Transverse colon (tissue), 4 donors: ENCODE measurements around the gene USP48. TPM values are rescaled to one million over a fixed set of nuclear protein-coding genes. Genes with fewer than 3 reads are reported as not detected.

Experiments used
- DNase-seq: peaks from one replicate; pipeline ENCODE4 v3.0.0-alpha.2; 2019
- H3K27ac ChIP-seq, 4 donors: fragments of 200-600 bp; sonication (generic); 2 replicates each; pipeline ENCODE4 v1.5.1; 2016 to 2018; ENCODE audit warnings: inconsistent platforms in 4 of 4
- H3K27me3 ChIP-seq: fragments of 200-600 bp; sonication (generic); 2 replicates; pipeline ENCODE4 v1.5.1; 2017; ENCODE audit warnings: inconsistent platforms
- H3K36me3 ChIP-seq, 4 donors: fragments of 200-600 bp; sonication (generic); 2 replicates each; pipeline ENCODE4 v1.5.1; 2017 to 2019; ENCODE audit warnings: inconsistent platforms in 4 of 4
- H3K4me1 ChIP-seq, 4 donors: fragments of 200-600 bp; sonication (generic); 2 replicates each; pipeline ENCODE4 v1.5.1; 2017 to 2020; ENCODE audit warnings: inconsistent platforms in 4 of 4
- H3K4me3 ChIP-seq, 4 donors: fragments of 200-600 bp; sonication (generic); 1 replicate in 1 of 4; 2 replicates in 3 of 4; pipeline versions ENCODE4 v1.5.1 to v1.6.1; 2017 to 2019; ENCODE audit warnings: inconsistent platforms in 4 of 4
- H3K9me3 ChIP-seq, 2 donors: fragments of 200-600 bp; sonication (generic); 2 replicates each; pipeline ENCODE4 v1.5.1; 2017 to 2019; ENCODE audit warnings: inconsistent platforms in 2 of 2
- EP300 ChIP-seq: sonication (generic); formaldehyde crosslinking; IDR thresholded peaks from one replicate; pipeline ENCODE4 v1.6.1; 2017; ENCODE audit warnings: antibody characterized with exemption, low read depth
- POLR2A ChIP-seq: fragments of 450-650 bp; IDR thresholded peaks from one replicate; pipeline ENCODE4 v1.6.1; 2016; ENCODE audit warnings: antibody characterized with exemption, mild to moderate bottlenecking, moderate library complexity
- POLR2AphosphoS5 ChIP-seq, 3 donors: sonication (generic); formaldehyde crosslinking; IDR thresholded peaks; one replicate each; pipeline ENCODE4 v1.6.1; 2016; ENCODE audit warnings: antibody characterized with exemption in 3 of 3
- WGBS, 2 donors: methylation state at CpG; one replicate each; pipeline ENCODE4 v1.1.5; 2018; ENCODE audit warnings: low coverage in 1 of 2; 5-methylcytosine and 5-hydroxymethylcytosine counted together
- in situ Hi-C, 4 donors: fragments of 200-750 bp; cut with MboI; loops; one replicate each; pipeline versions ENCODE4 v1.15.0 to v1.15.1; 2017; ENCODE audit warnings: low sequenced_read_pairs in 3 of 4, low pct_ligation_motif_present in 1 of 4, low pct_unique_long_range_greater_than_20kb in 1 of 4
- intact Hi-C: fragments of 100-400 bp; cut with DNase I; formaldehyde crosslinking; loops from one replicate; pipeline ENCODE4 v1.15.1; 2023; ENCODE audit warnings: low total_unique reads
- total RNA-seq, 4 donors: library from RNA; depleted of rRNA; stranded (reverse); fragments of >200 nt; gene quantifications; one replicate each; pipeline ENCODE4 v1.1.0, GENCODE V29; 2016
- TF ChIP-seq, protein P1 (sequence below), 5 experiments: fragments of 200-600 bp in 3 of 5; fragments of 450-650 bp in 2 of 5; sonication (generic) in 3 of 5; IDR thresholded peaks; 1 replicate in 2 of 5; 2 replicates in 3 of 5; pipeline ENCODE4 v1.5.1; 2016 to 2017; ENCODE audit warnings: antibody characterized with exemption in 5 of 5, inconsistent platforms in 3 of 5, mild to moderate bottlenecking in 2 of 5, moderate library complexity in 1 of 5

USP48 gene
- total RNA-seq, 4 donors from 2014 or later: 48.4 to 87.3 (median 51.4) TPM

DNA sequence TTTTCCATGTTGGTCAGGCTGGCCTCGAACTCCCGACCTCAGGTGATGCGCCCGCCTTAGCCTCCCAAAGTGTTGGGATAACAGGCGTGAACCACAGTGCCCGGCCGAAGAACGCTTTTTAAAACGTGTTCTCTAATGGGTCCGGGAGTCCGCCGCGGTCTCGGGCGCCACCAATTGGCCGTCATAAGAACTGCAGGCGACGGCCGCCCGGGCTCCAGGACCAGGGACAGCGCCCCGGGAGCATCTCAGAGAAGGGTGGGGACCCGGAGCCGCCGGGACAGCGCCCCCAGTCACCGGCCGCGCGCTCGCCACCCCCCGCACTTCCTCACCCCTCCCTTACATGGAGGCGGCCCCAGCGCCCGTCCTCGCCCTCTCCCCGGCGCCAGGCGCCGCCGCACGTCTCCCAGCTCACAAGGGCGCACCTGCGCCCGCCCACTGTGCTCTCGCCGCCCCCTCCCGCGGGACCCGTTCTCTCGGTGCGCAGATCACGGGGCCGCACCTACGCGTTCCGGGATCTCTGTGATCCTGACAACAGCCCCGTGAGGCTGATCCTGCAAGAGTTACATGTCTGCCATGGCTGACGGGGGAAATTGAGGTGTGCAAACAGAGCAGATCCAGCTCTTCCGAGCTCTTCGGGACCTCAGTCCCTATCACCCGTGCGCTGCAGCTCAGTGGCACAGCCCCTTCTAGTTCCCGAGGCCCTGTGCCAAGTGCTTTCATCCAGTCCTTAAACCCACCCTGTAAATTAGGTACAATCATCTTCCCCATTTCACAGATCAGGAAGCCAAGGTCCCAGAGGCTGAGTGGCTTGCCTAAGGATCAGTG lies 123.6 kb downstream of the USP48 start:
- peaks cover 0 to 4% (median 3%) of the 10 kb centered on the region in 4 donors for H3K4me1 ChIP-seq
- in situ Hi-C loops: loop anchor here in 3 of 4 donors (25.0 kb wide), 2 partner anchors 147 to 422 kb away; partner anchors contain the start of gene ALPL (in 3 of the 3)
- no peak overlapping the region for H3K27ac ChIP-seq
- intact Hi-C loops: no loop called here
- H3K36me3 ChIP-seq: no peaks in the 10 kb centered on the region
- H3K9me3 ChIP-seq: no peaks in the 10 kb centered on the region
- TF ChIP-seq POLR2A: no peak
- TF ChIP-seq, protein P1, sequence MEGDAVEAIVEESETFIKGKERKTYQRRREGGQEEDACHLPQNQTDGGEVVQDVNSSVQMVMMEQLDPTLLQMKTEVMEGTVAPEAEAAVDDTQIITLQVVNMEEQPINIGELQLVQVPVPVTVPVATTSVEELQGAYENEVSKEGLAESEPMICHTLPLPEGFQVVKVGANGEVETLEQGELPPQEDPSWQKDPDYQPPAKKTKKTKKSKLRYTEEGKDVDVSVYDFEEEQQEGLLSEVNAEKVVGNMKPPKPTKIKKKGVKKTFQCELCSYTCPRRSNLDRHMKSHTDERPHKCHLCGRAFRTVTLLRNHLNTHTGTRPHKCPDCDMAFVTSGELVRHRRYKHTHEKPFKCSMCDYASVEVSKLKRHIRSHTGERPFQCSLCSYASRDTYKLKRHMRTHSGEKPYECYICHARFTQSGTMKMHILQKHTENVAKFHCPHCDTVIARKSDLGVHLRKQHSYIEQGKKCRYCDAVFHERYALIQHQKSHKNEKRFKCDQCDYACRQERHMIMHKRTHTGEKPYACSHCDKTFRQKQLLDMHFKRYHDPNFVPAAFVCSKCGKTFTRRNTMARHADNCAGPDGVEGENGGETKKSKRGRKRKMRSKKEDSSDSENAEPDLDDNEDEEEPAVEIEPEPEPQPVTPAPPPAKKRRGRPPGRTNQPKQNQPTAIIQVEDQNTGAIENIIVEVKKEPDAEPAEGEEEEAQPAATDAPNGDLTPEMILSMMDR (IDR thresholded peaks at IDR 0.05): peak; percentile 92 to 97 (median 95)
- 2 to 3% methylated on average over 13 to 26 of the region's 64 CpGs for WGBS, 2 donors
- H3K4me3 ChIP-seq: peak overlapping the region in 1 of 4 donors; percentile 24
- peak; percentile 74 for DNase-seq
- peaks cover 52% of the 10 kb centered on the region for H3K27me3 ChIP-seq

DNA sequence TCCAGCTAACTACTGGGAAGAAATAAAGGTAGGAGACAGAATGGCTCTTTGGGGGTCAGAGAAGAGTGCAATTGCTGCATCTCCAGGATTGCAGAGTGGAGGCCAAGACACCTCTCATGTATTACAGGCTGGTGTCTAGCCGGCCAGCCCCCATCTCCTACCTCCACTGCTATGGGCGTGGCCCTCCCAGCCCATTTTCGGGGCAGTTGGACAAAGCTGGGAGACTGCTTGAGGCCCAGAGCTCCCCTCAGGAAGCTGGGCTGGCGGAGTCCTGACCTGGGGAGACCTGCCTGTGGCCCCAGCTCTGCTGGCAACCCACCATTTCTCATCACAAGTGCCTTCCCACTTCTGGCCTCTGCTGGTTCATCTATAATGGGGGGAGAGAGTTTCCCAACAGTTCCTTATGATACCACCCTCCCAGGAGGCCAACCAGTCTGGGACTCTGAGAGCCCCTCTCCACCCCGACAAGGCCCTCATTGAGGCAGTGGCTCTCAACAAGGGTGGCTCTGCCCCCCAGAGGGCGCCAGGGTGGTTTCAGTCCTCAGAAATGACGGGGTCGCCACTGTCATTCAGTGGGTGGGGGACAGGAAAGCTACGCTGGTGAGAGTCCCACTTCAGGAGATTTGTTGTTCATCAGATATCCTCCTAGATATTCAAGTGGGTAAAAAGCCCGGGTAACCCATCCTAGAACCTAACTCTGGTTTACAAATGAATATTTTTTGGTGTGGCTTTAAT lies 125.3 kb downstream of the USP48 start:
- H3K27ac ChIP-seq: no peak overlapping the region
- H3K27me3 ChIP-seq: peaks cover 40% of the 10 kb centered on the region
- 20 to 70% methylated on average over 1 to 10 of the region's 10 CpGs for WGBS, 2 donors
- H3K4me1 ChIP-seq: peaks cover 0 to 9% (median 3%) of the 10 kb centered on the region in 4 donors
- H3K36me3 ChIP-seq: no peaks in the 10 kb centered on the region
- no peaks in the 10 kb centered on the region for H3K9me3 ChIP-seq
- intact Hi-C loops: no loop called here
- in situ Hi-C loops: loop anchor here in 3 of 4 donors (25.0 kb wide), 2 partner anchors 145 to 420 kb away; partner anchors contain the start of gene ALPL (in 3 of the 3)
- no peak overlapping the region for H3K4me3 ChIP-seq
- no peak for DNase-seq
- TF ChIP-seq POLR2AphosphoS5 (IDR thresholded peaks at IDR 0.05) (no peak), POLR2A (no peak), EP300 (no peak)
- TF ChIP-seq, protein P1 (IDR thresholded peaks at IDR 0.05): no peak

DNA sequence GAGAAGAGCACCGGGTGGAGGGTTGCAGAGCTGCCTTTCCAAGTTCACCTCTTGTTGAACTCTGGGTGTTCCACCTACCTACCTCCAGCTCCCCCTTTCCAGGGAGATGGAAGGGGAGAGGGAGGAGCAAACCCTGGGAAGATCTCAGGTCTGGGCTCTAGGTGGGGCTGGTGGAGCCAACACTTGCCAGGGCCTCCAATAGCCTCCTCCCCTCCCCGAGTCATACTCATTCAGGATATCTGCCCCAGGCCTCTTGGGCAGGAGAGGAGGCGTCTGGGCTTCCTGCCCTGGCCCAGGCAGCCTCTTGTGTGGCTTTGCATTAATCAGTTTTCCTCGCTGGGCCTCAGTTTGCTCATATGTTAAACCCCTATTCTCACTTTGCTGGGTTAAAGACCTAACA lies 127.2 kb downstream of the USP48 start:
- DNase-seq: no peak
- no peaks in the 10 kb centered on the region for H3K9me3 ChIP-seq
- no peaks in the 10 kb centered on the region for H3K36me3 ChIP-seq
- H3K4me1 ChIP-seq: peaks cover 6 to 22% (median 11%) of the 10 kb centered on the region in 4 donors
- H3K27ac ChIP-seq: no peak overlapping the region
- TF ChIP-seq, protein P1 (IDR thresholded peaks at IDR 0.05): no peak
- TF ChIP-seq POLR2AphosphoS5 (IDR thresholded peaks at IDR 0.05) (no peak), POLR2A (no peak), EP300 (no peak)
- H3K4me3 ChIP-seq: no peak overlapping the region
- intact Hi-C loops (no loop called here), in situ Hi-C loops (loop anchor here in 3 of 4 donors (25.0 kb wide), 2 partner anchors 143 to 418 kb away; partner anchors contain the start of gene ALPL (in 3 of the 3))
- WGBS, 2 donors: 35% methylated on average over 3 of the region's 4 CpGs; no CpG with 5 or more reads in 1 of the 2 donors
- H3K27me3 ChIP-seq: peaks cover 33% of the 10 kb centered on the region

DNA sequence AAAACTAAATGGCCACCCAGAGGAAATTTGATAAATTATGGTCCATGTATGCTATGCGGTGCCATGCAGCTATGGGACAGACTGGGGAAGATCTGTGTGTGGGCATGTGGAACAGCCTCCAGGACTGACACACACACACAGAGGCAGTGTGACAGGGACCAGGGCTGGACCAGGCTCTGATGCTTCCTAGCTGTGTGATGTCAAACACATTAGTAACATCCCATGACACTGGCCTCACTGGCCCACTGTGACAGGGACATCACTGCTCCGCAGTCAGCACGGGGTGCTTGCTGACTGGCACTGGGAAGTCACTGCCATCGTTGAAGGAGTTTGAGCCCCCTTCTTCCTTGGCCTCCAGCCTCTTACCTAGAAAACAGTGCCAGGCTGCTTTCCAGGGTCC lies 127.7 kb downstream of the USP48 start:
- no peaks in the 10 kb centered on the region for H3K9me3 ChIP-seq
- H3K4me3 ChIP-seq: no peak overlapping the region
- no peaks in the 10 kb centered on the region for H3K36me3 ChIP-seq
- WGBS, 2 donors: 89 to 91% methylated on average over 1 to 4 of the region's 4 CpGs
- H3K27ac ChIP-seq: no peak overlapping the region
- H3K27me3 ChIP-seq: peaks cover 33% of the 10 kb centered on the region
- in situ Hi-C loops (loop anchor here in 3 of 4 donors (25.0 kb wide), 2 partner anchors 143 to 418 kb away; partner anchors contain the start of gene ALPL (in 3 of the 3)), intact Hi-C loops (no loop called here)
- peaks cover 8 to 27% (median 13%) of the 10 kb centered on the region in 4 donors for H3K4me1 ChIP-seq
- DNase-seq: no peak
- TF ChIP-seq, protein P1 (IDR thresholded peaks at IDR 0.05): no peak
- TF ChIP-seq POLR2A (no peak), POLR2AphosphoS5 (IDR thresholded peaks at IDR 0.05) (no peak), EP300 (no peak)
